ENCODE results near the gene KRT71.

DNA sequence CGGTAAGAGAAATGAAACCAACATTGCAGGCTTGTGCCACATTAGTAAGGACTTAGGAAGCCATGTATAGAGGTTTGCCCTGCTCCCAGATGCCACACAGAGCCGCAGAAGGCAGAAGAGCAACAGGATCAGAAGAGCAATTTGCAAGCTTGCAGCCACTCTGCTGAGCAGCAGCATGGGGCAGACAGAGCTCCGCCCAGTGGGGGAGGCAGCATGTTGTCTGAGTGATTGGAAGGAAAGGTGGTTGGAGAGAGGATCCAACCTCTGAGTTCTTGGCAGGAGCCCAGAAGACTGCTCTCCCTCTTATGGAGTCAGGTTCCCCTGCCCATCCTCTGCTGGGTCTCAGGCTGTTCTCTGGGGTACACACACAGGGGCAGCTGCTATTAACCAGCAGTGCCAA lies 57.6 kb downstream of the KRT71 start:
- TF ChIP-seq, protein P1, sequence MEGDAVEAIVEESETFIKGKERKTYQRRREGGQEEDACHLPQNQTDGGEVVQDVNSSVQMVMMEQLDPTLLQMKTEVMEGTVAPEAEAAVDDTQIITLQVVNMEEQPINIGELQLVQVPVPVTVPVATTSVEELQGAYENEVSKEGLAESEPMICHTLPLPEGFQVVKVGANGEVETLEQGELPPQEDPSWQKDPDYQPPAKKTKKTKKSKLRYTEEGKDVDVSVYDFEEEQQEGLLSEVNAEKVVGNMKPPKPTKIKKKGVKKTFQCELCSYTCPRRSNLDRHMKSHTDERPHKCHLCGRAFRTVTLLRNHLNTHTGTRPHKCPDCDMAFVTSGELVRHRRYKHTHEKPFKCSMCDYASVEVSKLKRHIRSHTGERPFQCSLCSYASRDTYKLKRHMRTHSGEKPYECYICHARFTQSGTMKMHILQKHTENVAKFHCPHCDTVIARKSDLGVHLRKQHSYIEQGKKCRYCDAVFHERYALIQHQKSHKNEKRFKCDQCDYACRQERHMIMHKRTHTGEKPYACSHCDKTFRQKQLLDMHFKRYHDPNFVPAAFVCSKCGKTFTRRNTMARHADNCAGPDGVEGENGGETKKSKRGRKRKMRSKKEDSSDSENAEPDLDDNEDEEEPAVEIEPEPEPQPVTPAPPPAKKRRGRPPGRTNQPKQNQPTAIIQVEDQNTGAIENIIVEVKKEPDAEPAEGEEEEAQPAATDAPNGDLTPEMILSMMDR (conservative IDR thresholded peaks at IDR 0.05; ENCODE audit: low read depth, low read length) = no peak
- TF ChIP-seq EZH2 (IDR thresholded peaks at IDR 0.05; ENCODE audit: low read length, unreplicated experiment) (no peak), EZH2phosphoT487 (IDR thresholded peaks at IDR 0.05; ENCODE audit: borderline replicate concordance, low read length) (no peak)
